MCF 10A (cell line): ENCODE data around the gene ABCA1. TPM values are rescaled to one million over a fixed set of nuclear protein-coding genes. Genes with fewer than 3 reads are reported as not detected.
A peak's percentile ranks its signal among the peaks of the same experiment; 100 is the strongest.

Source experiments
- BruUV-seq: library from RNA; stranded (reverse); fragments of 400-500 nt; replicated peaks from 2 replicates; lab custom pipeline; 2021; lab: Mats Ljungman, UMichigan
- CTCF ChIA-PET: fragments of 300-600 bp; sonication (Branson Sonifier 250); formaldehyde crosslinking; extraction: SDS; loops from one replicate; lab custom pipeline; 2021; ENCODE audit warnings: antibody characterized with exemption, inconsistent platforms; lab: Yijun Ruan, JAX
- POLR2A ChIA-PET: fragments of 300-600, 350-650 bp; sonication (Branson Sonifier 250); formaldehyde crosslinking; extraction: SDS; loops from one replicate; lab custom pipeline; 2020; ENCODE audit warnings: antibody characterized with exemption, inconsistent platforms; lab: Yijun Ruan, JAX
- DNase-seq: peaks from one replicate; pipeline ENCODE4 v3.0.0-alpha.2; 2018; ENCODE audit not compliant: unreplicated experiment
- H3K27ac Mint-ChIP-seq: one replicate; pipeline ENCODE4 v1.8.0; 2022; ENCODE audit warnings: mild to moderate bottlenecking, low read depth, mixed read lengths; ENCODE audit not compliant: unreplicated experiment
- H3K27me3 Mint-ChIP-seq: one replicate; pipeline ENCODE4 v1.8.0; 2022; ENCODE audit warnings: mixed read lengths; ENCODE audit not compliant: insufficient read depth, unreplicated experiment
- H3K36me3 Mint-ChIP-seq: one replicate; pipeline ENCODE4 v1.8.0; 2022; ENCODE audit warnings: mild to moderate bottlenecking, moderate library complexity, mixed read lengths; ENCODE audit not compliant: insufficient read depth, unreplicated experiment
- H3K4me1 Mint-ChIP-seq: one replicate; pipeline ENCODE4 v1.8.0; 2022; ENCODE audit warnings: mixed read lengths; ENCODE audit not compliant: insufficient read depth, unreplicated experiment
- H3K4me3 Mint-ChIP-seq: one replicate; pipeline ENCODE4 v1.8.0; 2022; ENCODE audit warnings: mild to moderate bottlenecking, moderate library complexity, mixed read lengths; ENCODE audit not compliant: unreplicated experiment
- H3K9me3 Mint-ChIP-seq: one replicate; pipeline ENCODE4 v1.8.0; 2022; ENCODE audit warnings: mixed read lengths; ENCODE audit not compliant: unreplicated experiment
- intact Hi-C: fragments of 100-400 bp; cut with micrococcal nuclease; formaldehyde crosslinking; loops from 2 replicates; pipeline ENCODE4 v1.14.1; 2022
- total RNA-seq: library from RNA; stranded (reverse); gene quantifications from 2 replicates; pipeline ENCODE4 v1.2.3, GENCODE V29; 2022
- TF ChIP-seq, protein P1 (sequence below): fragments of 200-600 bp; IDR thresholded peaks from one replicate; pipeline ENCODE4 v1.8.0; 2022; ENCODE audit warnings: antibody characterized with exemption, mild to moderate bottlenecking; ENCODE audit not compliant: unreplicated experiment

Gene ABCA1
- total RNA-seq, 1 experiment from 2014 or later: 0.28 TPM

DNA sequence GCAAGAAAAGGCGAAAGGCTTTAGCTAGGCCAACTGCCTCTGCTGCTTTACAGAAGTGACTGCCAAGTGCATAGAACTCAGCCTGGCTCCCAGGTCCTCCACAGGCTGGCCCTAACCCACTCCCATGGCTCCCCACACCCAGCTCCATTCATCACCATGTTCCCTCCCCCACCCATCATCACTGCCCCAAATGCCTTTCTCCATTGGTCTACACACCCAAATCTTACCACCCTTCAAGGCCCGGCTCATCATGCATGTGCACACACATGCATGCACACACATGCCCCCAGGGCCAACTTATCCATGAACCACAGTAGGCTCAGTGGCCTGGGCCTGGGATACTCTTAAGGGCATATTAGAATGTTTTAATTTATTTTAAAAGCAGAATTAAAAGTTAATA, 44.8 kb downstream of the ABCA1 start:
- ChIA-PET CTCF (interaction anchor here (0.6 to 1.0 kb wide), 2 partner anchors 15 to 20 kb away, joined by 3 read pairs; no protein-coding TSS in a partner anchor), POLR2A (no interaction called here)
- intact Hi-C loops: no loop called here
- Mint-ChIP-seq H3K9me3 (no peaks in the 10 kb centered on the region), H3K4me3 (no peak overlapping the region), H3K4me1 (peaks cover 14% of the 10 kb centered on the region), H3K27ac (no peak overlapping the region), H3K36me3 (no peaks in the 10 kb centered on the region), H3K27me3 (no peaks in the 10 kb centered on the region)
- TF ChIP-seq, protein P1, sequence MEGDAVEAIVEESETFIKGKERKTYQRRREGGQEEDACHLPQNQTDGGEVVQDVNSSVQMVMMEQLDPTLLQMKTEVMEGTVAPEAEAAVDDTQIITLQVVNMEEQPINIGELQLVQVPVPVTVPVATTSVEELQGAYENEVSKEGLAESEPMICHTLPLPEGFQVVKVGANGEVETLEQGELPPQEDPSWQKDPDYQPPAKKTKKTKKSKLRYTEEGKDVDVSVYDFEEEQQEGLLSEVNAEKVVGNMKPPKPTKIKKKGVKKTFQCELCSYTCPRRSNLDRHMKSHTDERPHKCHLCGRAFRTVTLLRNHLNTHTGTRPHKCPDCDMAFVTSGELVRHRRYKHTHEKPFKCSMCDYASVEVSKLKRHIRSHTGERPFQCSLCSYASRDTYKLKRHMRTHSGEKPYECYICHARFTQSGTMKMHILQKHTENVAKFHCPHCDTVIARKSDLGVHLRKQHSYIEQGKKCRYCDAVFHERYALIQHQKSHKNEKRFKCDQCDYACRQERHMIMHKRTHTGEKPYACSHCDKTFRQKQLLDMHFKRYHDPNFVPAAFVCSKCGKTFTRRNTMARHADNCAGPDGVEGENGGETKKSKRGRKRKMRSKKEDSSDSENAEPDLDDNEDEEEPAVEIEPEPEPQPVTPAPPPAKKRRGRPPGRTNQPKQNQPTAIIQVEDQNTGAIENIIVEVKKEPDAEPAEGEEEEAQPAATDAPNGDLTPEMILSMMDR: no peak
- BruUV-seq: no TSS peak
- no peak for DNase-seq

DNA sequence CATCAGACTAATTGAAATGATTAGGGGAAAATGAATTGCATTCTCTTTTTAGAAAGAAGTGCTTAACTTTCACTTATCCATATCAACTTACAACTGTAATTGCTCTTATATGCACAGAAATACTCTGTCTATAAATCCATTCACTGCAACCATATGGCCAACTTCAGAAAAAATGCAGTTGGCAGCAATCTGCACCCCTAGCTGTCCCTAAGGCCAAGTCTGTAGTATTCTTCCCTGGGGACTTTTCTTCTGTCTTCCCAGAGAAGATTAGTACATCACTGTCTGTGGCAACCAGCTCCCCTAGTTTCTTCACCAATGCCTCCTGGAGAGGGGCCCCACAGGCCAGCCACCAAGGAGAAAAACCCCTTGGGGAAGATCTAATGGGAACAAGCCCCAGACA, 45.4 kb downstream of the ABCA1 start:
- CTCF ChIA-PET: interaction anchor here (0.6 to 1.0 kb wide), 2 partner anchors 15 to 19 kb away, joined by 3 read pairs; no protein-coding TSS in a partner anchor
- H3K27ac Mint-ChIP-seq: no peak overlapping the region
- no TSS peak for BruUV-seq

DNA sequence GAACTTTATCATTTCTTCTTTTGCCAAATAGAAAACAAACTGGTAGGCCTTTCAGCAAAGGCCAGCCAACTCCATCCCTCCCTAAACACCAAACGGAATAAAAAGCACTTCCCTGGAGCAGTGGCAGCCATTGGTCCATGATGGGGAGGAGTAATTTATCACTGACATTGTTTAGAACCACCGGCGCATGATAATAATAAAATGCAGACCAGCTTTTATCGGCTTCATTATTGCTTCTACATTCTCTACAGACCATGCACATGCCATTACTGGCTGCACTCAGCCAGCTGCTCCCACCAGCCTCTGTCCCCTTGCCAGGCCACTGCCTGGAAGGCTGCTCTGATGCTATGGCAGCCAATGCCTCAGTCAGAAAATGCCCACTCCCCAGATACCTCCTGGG, 45.9 kb downstream of the ABCA1 start:
- no TSS peak for BruUV-seq
- POLR2A ChIA-PET: no interaction called here
- Mint-ChIP-seq H3K4me3 (no peak overlapping the region), H3K36me3 (no peaks in the 10 kb centered on the region), H3K27ac (no peak overlapping the region), H3K9me3 (no peaks in the 10 kb centered on the region), H3K4me1 (peaks cover 14% of the 10 kb centered on the region), H3K27me3 (no peaks in the 10 kb centered on the region)
- no peak for DNase-seq
- TF ChIP-seq, protein P1: no peak
- CTCF ChIA-PET: interaction anchor here (1.7 kb wide), 1 partner anchor 19 kb away, joined by 5 read pairs; no protein-coding TSS in a partner anchor
- intact Hi-C loops: no loop called here

More for the DNA sequence above, 45.4 kb downstream of the ABCA1 start:
- intact Hi-C loops: no loop called here
- TF ChIP-seq, protein P1: no peak
- POLR2A ChIA-PET: no interaction called here
- H3K36me3 Mint-ChIP-seq: no peaks in the 10 kb centered on the region
- H3K9me3 Mint-ChIP-seq: no peaks in the 10 kb centered on the region
- no peak overlapping the region for H3K4me3 Mint-ChIP-seq
- H3K27me3 Mint-ChIP-seq: no peaks in the 10 kb centered on the region
- H3K4me1 Mint-ChIP-seq: peaks cover 14% of the 10 kb centered on the region
- no peak for DNase-seq

DNA sequence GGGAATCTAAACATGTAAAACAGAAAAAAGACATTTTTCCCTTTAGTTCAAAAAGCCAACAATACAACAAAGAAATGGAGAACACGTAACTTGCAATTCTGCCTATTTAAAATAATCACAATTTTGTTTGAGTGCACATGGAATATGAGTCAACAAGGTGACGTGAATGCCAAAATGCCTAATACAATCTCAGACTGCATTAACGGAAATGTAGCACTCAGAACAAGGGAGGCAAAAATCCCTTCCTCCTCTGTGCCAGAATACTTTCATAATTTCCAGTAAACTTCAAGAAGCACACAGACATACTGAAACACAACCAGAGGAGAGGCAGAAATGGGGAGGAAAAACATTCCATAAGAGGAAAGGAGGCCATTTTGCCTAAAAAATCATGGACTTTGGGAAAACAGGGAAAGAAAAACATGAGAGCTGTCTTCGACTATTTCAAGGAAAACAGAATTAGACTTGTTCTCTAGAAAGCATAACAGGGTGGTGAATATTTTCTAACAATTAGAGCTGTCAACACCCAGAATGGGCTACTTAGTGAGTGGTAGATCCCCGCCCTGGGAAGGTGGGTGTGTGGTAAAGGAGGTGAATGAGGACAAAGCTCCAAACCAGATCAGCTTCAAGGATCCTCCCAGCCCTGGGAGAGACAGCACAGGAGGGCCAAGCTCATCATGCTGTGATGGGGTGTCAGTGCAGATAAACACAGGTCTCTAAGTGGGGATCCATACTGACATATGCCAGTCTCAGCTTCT, 48.2 kb downstream of the ABCA1 start:
- H3K27me3 Mint-ChIP-seq: no peaks in the 10 kb centered on the region
- TF ChIP-seq, protein P1: no peak
- no TSS peak for BruUV-seq
- no peaks in the 10 kb centered on the region for H3K36me3 Mint-ChIP-seq
- CTCF ChIA-PET: interaction anchor here (0.6 to 0.9 kb wide), 3 partner anchors 13 to 98 kb away, joined by 3 to 5 read pairs (median 4); no protein-coding TSS in a partner anchor
- H3K4me1 Mint-ChIP-seq: peaks cover 14% of the 10 kb centered on the region
- H3K27ac Mint-ChIP-seq: peak overlapping the region; percentile 11
- H3K9me3 Mint-ChIP-seq: no peaks in the 10 kb centered on the region
- intact Hi-C loops: no loop called here
- peak; percentile 58 for DNase-seq
- no peak overlapping the region for H3K4me3 Mint-ChIP-seq
- POLR2A ChIA-PET: interaction anchor here (1.2 kb wide), 1 partner anchor 13 kb away, joined by 3 read pairs; no protein-coding TSS in a partner anchor
